Dedifferentiated amniotic fluid mesenchymal stem cell (primary cell): ENCODE measurements around the gene GALT.
A peak's percentile ranks its signal among the peaks of the same experiment; 100 is the strongest.
"Not testable (repeated sequence)": the region's sequence is repeated elsewhere in the genome, so short reads cannot be mapped to it uniquely, and the experiment has no call there.

Experiments used
- DNase-seq: peaks from one replicate; pipeline ENCODE4 v3.0.0-alpha.2; 2016; ENCODE audit errors: extremely low spot score

Gene GALT

GRCh38 chr9:34627716-34628655, 18.5 kb upstream of the GALT start:
- no peak for DNase-seq

- no peak for DNase-seq
These were observed 17.6 kb upstream of the GALT start, which contains the start of gene ARID3C for GRCh38 chr9:34628656-34629490. TSS of gene ARID3C (minus strand) at chr9:34629066. CDS start at chr9:34628014, 1,052 bp downstream.

GRCh38 chr9:34629491-34629808, 17.0 kb upstream of the GALT start:
- no peak for DNase-seq

- no peak for DNase-seq
These were observed 15.9 kb upstream of the GALT start for GRCh38 chr9:34630402-34631154.

GRCh38 chr9:34633166-34633565, 13.3 kb upstream of the GALT start:
- DNase-seq = no peak

GRCh38 chr9:34633851-34634550, 12.5 kb upstream of the GALT start:
- peak; percentile 61 for DNase-seq

GRCh38 chr9:34634551-34635248, 11.8 kb upstream of the GALT start:
- DNase-seq = no peak

GRCh38 chr9:34635556-34635955, 10.9 kb upstream of the GALT start:
- no peak for DNase-seq

GRCh38 chr9:34636791-34637355, 9.6 kb upstream of the GALT start:
- DNase-seq = no peak

GRCh38 chr9:34637356-34638137, 8.9 kb upstream of the GALT start, which contains the start of gene SIGMAR1:
TSS of gene SIGMAR1 (minus strand) at chr9:34637787. CDS start at chr9:34637697, 90 bp downstream.
- DNase-seq = peak; percentile 88

- no peak for DNase-seq
These were observed 8.4 kb upstream of the GALT start for GRCh38 chr9:34638138-34638445.

- not testable (repeated sequence) for DNase-seq
These were observed 7.2 kb upstream of the GALT start for GRCh38 chr9:34639322-34639721.

GRCh38 chr9:34642679-34643078, 3.8 kb upstream of the GALT start:
- DNase-seq = no peak

- no peak for DNase-seq
These were observed 1.6 kb upstream of the GALT start for GRCh38 chr9:34644766-34645314.

GRCh38 chr9:34647084-34647403, 569 bp downstream of the GALT start:
- no peak for DNase-seq

GRCh38 chr9:34647651-34648050, 1.2 kb downstream of the GALT start:
- no peak for DNase-seq

GRCh38 chr9:34648673-34649072, 2.2 kb downstream of the GALT start:
- DNase-seq = no peak

GRCh38 chr9:34650816-34651215, 4.3 kb downstream of the GALT start:
- DNase-seq = no peak

GRCh38 chr9:34651321-34651720, 4.8 kb downstream of the GALT start:
- DNase-seq = no peak
